Fibroblast of lung (primary cell): ENCODE measurements around the gene HNF1B.

Experiments
- CTCF ChIP-seq, 2 donors: IDR thresholded peaks in 1 of 2; conservative IDR thresholded peaks in 1 of 2; 1 replicate in 1 of 2; 2 replicates in 1 of 2; pipeline ENCODE4 v1.5.1; 2011 to 2012; ENCODE audit warnings: low read length in 2 of 2, control low read depth in 1 of 2, inconsistent platforms in 1 of 2, low read depth in 1 of 2, mild to moderate bottlenecking in 1 of 2
- EZH2 ChIP-seq: IDR thresholded peaks from 2 replicates; pipeline ENCODE4 v1.5.1; 2012; ENCODE audit warnings: low read length, control low read depth, mild to moderate bottlenecking; ENCODE audit errors: missing control alignments

DNA sequence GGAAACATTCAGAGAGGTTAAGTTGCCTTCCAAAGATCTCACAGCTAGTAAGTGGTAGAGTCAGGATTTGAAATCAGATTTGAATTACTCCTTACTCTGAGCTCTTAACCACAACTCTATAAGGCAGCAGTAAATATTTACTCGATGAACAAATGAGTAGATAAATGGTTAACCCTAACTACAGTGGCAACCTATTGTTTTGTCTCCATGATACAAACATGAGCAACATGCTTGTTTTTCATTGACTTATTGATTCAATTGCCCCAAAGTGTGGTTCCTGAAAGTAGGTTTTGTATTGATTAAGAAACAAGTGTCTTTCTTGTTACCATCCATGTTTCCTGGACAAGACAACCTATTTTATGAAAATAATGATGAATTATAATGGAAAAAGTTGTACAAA is 66.8 kb downstream of the HNF1B start:
- TF ChIP-seq CTCF (conservative IDR thresholded peaks at IDR 0.05 in 1 of 2, IDR thresholded peaks at IDR 0.05 in 1 of 2; ENCODE audit: low read depth in 1 of 2, low read length in 2 of 2) (no peak), EZH2 (no peak)
